Stimulated activated CD8-positive, alpha-beta memory T cell treated with anti-CD3 and anti-CD28 coated beads, Interleukin-7, amount 100 ng/mL, for 24 hours (primary cell): ENCODE measurements around the gene ANKZF1.
A peak's percentile ranks its signal among the peaks of the same experiment; 100 is the strongest.
"Not testable (repeated sequence)": the region's sequence is repeated elsewhere in the genome, so short reads cannot be mapped to it uniquely, and the experiment has no call there.

Experiments used
- DNase-seq: peaks from one replicate; pipeline ENCODE4 v3.0.0-alpha.2; 2020; ENCODE audit warnings: low read depth

Gene ANKZF1

GRCh38 chr2:219229305-219230058, at the start of gene ANKZF1, which contains the start of gene ATG9A:
Gene ANKZF1 (plus strand): TSS chr2:219229806. CDS start chr2:219230258, 452 bp downstream.
Gene ATG9A (minus strand): TSS chr2:219229636. CDS start chr2:219228024, 1,612 bp downstream.
- DNase-seq = peak; percentile 96

DNA sequence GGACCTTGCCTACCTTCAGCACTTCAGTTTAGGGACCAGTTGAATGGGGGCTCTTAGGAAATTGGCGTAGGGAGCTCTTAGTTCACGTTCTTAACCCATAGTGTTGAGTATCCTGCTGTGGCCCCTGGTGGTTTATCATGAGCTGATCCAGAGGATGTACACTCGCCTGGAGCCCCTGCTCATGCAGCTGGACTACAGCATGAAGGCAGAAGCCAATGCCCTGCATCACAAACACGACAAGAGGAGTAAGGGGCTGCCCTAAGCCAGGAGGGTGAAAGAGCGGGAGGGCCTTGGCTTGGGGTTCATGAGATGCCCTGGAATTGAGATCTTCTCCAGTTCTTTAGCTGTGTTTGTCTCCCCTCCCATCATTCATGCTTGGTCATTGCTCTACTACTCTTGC, 48.6 kb upstream of the ANKZF1 start:
- DNase-seq = no peak

DNA sequence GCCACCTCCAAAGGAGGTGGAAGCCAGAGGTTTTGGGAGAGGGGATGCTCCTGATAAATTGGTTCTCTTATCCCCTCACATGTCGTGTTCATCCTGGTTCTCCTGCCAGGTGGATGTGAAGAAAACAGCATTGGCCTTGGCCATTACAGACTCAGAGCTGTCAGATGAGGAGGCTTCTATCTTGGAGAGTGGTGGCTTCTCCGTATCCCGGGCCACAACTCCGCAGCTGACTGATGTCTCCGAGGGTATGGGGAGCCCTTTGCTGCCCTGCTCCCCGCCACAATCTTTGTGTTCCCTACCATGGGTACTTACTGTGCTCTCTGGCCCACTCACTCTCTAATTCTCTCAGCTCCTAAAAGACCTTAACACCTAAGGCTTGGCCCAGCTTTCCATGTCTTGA, 48.1 kb upstream of the ANKZF1 start:
- no peak for DNase-seq

GRCh38 chr2:219182331-219183150, 47.1 kb upstream of the ANKZF1 start:
- DNase-seq = no peak

GRCh38 chr2:219183151-219183772, 46.3 kb upstream of the ANKZF1 start:
- no peak for DNase-seq

- DNase-seq = no peak
These were observed 45.5 kb upstream of the ANKZF1 start for GRCh38 chr2:219184121-219184520.

- DNase-seq = no peak
These were observed 42.7 kb upstream of the ANKZF1 start for GRCh38 chr2:219186754-219187456.

- DNase-seq = no peak
These were observed 32.2 kb upstream of the ANKZF1 start for GRCh38 chr2:219197388-219197787.

- DNase-seq = no peak
These were observed 30.6 kb upstream of the ANKZF1 start for GRCh38 chr2:219198974-219199373.

- no peak for DNase-seq
These were observed 30.0 kb upstream of the ANKZF1 start for GRCh38 chr2:219199470-219200211.

DNA sequence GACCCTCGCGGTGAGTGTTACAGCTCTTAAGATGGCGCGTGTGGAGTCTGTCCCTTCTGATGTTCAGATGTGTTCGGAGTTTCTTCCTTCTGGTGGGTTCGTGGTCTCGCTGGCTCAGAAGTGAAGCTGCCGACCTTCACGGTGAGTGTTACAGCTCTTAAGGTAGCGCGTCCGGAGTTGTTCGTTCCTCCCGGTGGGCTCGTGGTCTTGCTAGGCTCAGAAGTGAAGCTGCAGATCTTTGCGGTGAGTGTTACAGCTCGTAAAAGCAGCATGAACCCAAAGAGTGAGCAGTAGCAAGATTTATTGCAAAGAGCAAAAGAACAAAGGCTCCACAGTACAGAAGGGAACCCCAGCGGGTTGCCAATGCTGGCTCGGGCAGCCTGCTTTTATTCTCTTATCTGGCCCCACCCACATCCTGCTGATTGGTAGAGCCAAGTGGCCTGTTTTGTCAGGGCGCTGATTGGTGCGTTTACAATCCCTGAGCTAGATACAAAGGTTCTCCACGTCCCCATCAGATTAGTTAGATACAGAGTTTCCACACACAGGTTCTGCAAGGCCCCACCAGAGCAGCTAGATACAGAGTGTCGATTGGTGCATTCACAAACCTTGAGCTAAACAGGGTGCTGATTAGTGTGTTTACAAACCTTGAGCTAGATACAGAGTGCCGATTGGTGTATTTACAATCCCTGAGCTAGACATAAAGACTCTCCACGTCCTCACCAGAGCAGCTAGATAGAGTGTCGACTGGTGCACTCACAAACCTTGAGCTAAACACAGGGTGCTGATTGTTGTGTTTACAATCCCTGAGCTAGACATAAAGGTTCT, 28.9 kb upstream of the ANKZF1 start:
- not testable (repeated sequence) for DNase-seq

GRCh38 chr2:219201331-219201730, 28.3 kb upstream of the ANKZF1 start:
- not testable (repeated sequence) for DNase-seq

DNA sequence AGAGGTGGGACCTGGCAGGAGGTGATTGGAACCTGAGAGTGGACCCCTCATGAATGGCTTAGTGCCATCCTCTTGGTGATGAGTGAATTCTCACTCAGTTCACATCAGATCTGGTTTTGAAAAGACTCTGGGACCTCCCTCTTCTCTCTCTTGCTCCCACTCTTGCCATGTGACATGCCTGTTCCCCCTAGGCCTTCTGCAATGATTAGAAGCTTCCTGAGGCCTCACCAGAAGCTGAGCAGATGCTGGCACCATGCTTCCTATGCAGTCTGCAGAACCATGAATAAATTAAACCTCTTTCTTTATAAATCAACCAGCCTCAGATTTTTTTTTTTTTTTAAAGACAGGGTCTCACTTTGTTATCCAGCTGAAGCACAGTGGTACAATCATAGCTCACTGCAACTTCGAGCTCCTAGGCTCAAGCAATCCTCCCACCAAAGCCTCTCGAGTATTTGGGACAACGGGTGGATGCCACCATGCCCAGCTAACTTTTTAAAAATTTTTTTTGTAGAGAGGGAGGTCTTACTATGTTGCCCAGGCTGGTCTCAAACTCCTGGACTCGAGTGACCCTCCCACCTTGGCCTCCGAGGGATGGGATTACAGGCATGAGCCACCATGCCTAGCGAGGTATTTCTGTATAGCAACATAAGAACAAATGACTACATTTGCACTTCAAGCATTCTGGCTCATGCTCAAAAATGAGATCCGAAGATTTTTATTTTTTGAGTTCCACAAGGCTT, 25.0 kb upstream of the ANKZF1 start:
- DNase-seq = no peak

DNA sequence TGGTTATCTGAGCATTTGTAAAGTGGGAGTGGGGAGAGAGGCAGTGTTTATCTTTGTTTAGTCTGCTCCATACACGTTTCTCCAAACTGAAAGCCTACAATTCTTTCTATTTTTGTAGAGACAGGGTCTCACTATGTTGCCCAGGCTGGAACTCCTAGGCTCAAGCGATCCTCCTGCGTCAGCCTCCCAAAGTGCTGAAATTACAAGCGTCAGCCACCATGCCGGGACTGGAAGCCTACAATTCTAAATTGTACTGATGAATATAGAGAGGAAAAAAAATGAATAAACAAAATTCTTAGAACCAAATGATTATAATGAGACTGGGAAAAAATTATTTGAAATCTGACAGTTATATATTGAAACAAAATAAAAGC, 24.5 kb upstream of the ANKZF1 start:
- no peak for DNase-seq

- no peak for DNase-seq
These were observed 23.7 kb upstream of the ANKZF1 start for GRCh38 chr2:219205981-219206327.

- peak; percentile 87 for DNase-seq
These were observed 23.1 kb upstream of the ANKZF1 start, which contains the start of gene ZFAND2B for GRCh38 chr2:219206328-219207133. Gene ZFAND2B (plus strand): TSS chr2:219206782. CDS start chr2:219206988, 206 bp downstream.

- no peak for DNase-seq
These were observed 22.3 kb upstream of the ANKZF1 start for GRCh38 chr2:219207134-219207883.
